Retinal pigment epithelial cell (primary cell): ENCODE measurements around the gene CTNNAL1.

Source experiments
- DNase-seq: peaks from one replicate; pipeline ENCODE4 v3.0.0-alpha.2; 2010; ENCODE audit warnings: low read depth
- H3K4me3 ChIP-seq: 2 replicates; pipeline ENCODE4 v1.5.1; 2011; ENCODE audit warnings: mild to moderate bottlenecking, low read length, control low read depth, moderate library complexity
- CTCF ChIP-seq: conservative IDR thresholded peaks from 2 replicates; pipeline ENCODE4 v1.5.1; 2011; ENCODE audit warnings: low read depth, low read length, control low read depth, inconsistent platforms

Gene CTNNAL1

GRCh38 chr9:108956022-108956630, 57.2 kb downstream of the CTNNAL1 start:
- TF ChIP-seq CTCF: no peak
- DNase-seq: no peak
- H3K4me3 ChIP-seq: no peak overlapping the region

GRCh38 chr9:108953983-108954574, 59.2 kb downstream of the CTNNAL1 start:
- TF ChIP-seq CTCF: peak; percentile 69
- DNase-seq: no peak
- no peak overlapping the region for H3K4me3 ChIP-seq

- H3K4me3 ChIP-seq: no peak overlapping the region
- TF ChIP-seq CTCF: no peak
- no peak for DNase-seq
Observed at GRCh38 chr9:108951578-108951977, 61.7 kb downstream of the CTNNAL1 start.

GRCh38 chr9:108950168-108950567, 63.1 kb downstream of the CTNNAL1 start:
- no peak overlapping the region for H3K4me3 ChIP-seq
- DNase-seq: no peak
- TF ChIP-seq CTCF: no peak

- no peak for DNase-seq
- no peak overlapping the region for H3K4me3 ChIP-seq
- TF ChIP-seq CTCF: no peak
Observed at GRCh38 chr9:108939975-108940374, 73.3 kb downstream of the CTNNAL1 start.

- DNase-seq: no peak
- no peak overlapping the region for H3K4me3 ChIP-seq
- no peak for TF ChIP-seq CTCF
Observed at GRCh38 chr9:108937561-108938305, 75.6 kb downstream of the CTNNAL1 start.
